ENCODE measurements around the gene CD177.

Gene CD177

GRCh38 chr19:43315851-43316250 lies 37.6 kb upstream of the CD177 start:
- no peak overlapping the region for H3K4me3 ChIP-seq (ENCODE audit: low read depth, low read length, poor library complexity, severe bottlenecking)
- H3K36me3 ChIP-seq (ENCODE audit: insufficient read depth, low read length): no peaks in the 10 kb centered on the region; the same call in 1 of the 2 replicates
- no peaks in the 10 kb centered on the region for H3K9me2 ChIP-seq (ENCODE audit: low read depth, low read length)
- no peaks in the 10 kb centered on the region; the same call in 1 of the 2 replicates for H3K27me3 ChIP-seq (ENCODE audit: insufficient read depth, low read length)
- no peak overlapping the region for H3K9ac ChIP-seq (ENCODE audit: low read length)
- H3K79me2 ChIP-seq (ENCODE audit: insufficient read depth, low read length): no peaks in the 10 kb centered on the region
- no peaks in the 10 kb centered on the region for H4K20me1 ChIP-seq (ENCODE audit: insufficient read depth, low read length)
- no peaks in the 10 kb centered on the region for H3K9me3 ChIP-seq (ENCODE audit: low read length)
- no peaks in the 10 kb centered on the region for H3F3A ChIP-seq (ENCODE audit: insufficient read depth, low read length)
- no peak overlapping the region for H3K27ac ChIP-seq (ENCODE audit: low read depth, low read length, poor library complexity, severe bottlenecking)
- H3K4me2 ChIP-seq (ENCODE audit: low read length): no peak overlapping the region
- H2AFZ ChIP-seq (ENCODE audit: low read length): no peak overlapping the region
- no peaks in the 10 kb centered on the region for H3K4me1 ChIP-seq (ENCODE audit: insufficient read depth, low read length, severe bottlenecking)
- TF ChIP-seq EZH2 (IDR thresholded peaks at IDR 0.05; ENCODE audit: borderline replicate concordance, low read length) (no peak), CTCF (IDR thresholded peaks at IDR 0.05; ENCODE audit: low read length) (no peak)

- Histone ChIP-seq H3K36me3 (ENCODE audit: insufficient read depth, low read length) (no peaks in the 10 kb centered on the region; the same call in 1 of the 2 replicates), H3K4me3 (ENCODE audit: low read depth, low read length, poor library complexity, severe bottlenecking) (no peak overlapping the region), H3K27ac (ENCODE audit: low read depth, low read length, poor library complexity, severe bottlenecking) (no peak overlapping the region), H3K4me2 (ENCODE audit: low read length) (no peak overlapping the region), H3K9me2 (ENCODE audit: low read depth, low read length) (no peaks in the 10 kb centered on the region), H3K27me3 (ENCODE audit: insufficient read depth, low read length) (no peaks in the 10 kb centered on the region; the same call in 1 of the 2 replicates), H4K20me1 (ENCODE audit: insufficient read depth, low read length) (no peaks in the 10 kb centered on the region), H3K4me1 (ENCODE audit: insufficient read depth, low read length, severe bottlenecking) (no peaks in the 10 kb centered on the region), H2AFZ (ENCODE audit: low read length) (no peak overlapping the region), H3K9ac (ENCODE audit: low read length) (no peak overlapping the region), H3K9me3 (ENCODE audit: low read length) (no peaks in the 10 kb centered on the region), H3K79me2 (ENCODE audit: insufficient read depth, low read length) (no peaks in the 10 kb centered on the region), H3F3A (ENCODE audit: insufficient read depth, low read length) (no peaks in the 10 kb centered on the region)
- no peak for TF ChIP-seq EZH2 (IDR thresholded peaks at IDR 0.05; ENCODE audit: borderline replicate concordance, low read length)
- TF ChIP-seq CTCF (IDR thresholded peaks at IDR 0.05; ENCODE audit: low read length): peak; percentile 39
These were observed 36.7 kb upstream of the CD177 start for GRCh38 chr19:43316591-43317319.

GRCh38 chr19:43318203-43318602 lies 35.3 kb upstream of the CD177 start:
- no peak overlapping the region for H3K4me2 ChIP-seq (ENCODE audit: low read length)

More at GRCh38 chr19:43318203-43318602, 35.3 kb upstream of the CD177 start:
- Histone ChIP-seq H3K36me3 (ENCODE audit: insufficient read depth, low read length) (no peaks in the 10 kb centered on the region; the same call in 1 of the 2 replicates), H2AFZ (ENCODE audit: low read length) (no peak overlapping the region), H3F3A (ENCODE audit: insufficient read depth, low read length) (no peaks in the 10 kb centered on the region), H4K20me1 (ENCODE audit: insufficient read depth, low read length) (no peaks in the 10 kb centered on the region), H3K27me3 (ENCODE audit: insufficient read depth, low read length) (no peaks in the 10 kb centered on the region; the same call in 1 of the 2 replicates), H3K27ac (ENCODE audit: low read depth, low read length, poor library complexity, severe bottlenecking) (no peak overlapping the region), H3K4me3 (ENCODE audit: low read depth, low read length, poor library complexity, severe bottlenecking) (no peak overlapping the region), H3K79me2 (ENCODE audit: insufficient read depth, low read length) (no peaks in the 10 kb centered on the region), H3K9me2 (ENCODE audit: low read depth, low read length) (no peaks in the 10 kb centered on the region), H3K9me3 (ENCODE audit: low read length) (no peaks in the 10 kb centered on the region), H3K9ac (ENCODE audit: low read length) (no peak overlapping the region), H3K4me1 (ENCODE audit: insufficient read depth, low read length, severe bottlenecking) (no peaks in the 10 kb centered on the region)
- TF ChIP-seq EZH2 (IDR thresholded peaks at IDR 0.05; ENCODE audit: borderline replicate concordance, low read length) (no peak), CTCF (IDR thresholded peaks at IDR 0.05; ENCODE audit: low read length) (no peak)

Measured in OCI-LY1 (cell line).